ENCODE data around the gene GNG13.

GRCh38 chr16:769934-770333 lies 30.6 kb downstream of the GNG13 start:
- TF ChIP-seq POLR2A (IDR thresholded peaks at IDR 0.05) (no peak), CTCF (IDR thresholded peaks at IDR 0.05) (no peak)
